BLaER1 (cell line): Measurements from ENCODE around the gene ARHGEF16.

Experiments
- H3K27ac ChIP-seq: shearing (Covaris generic); formaldehyde crosslinking; 2 replicates; pipeline ENCODE4 v1.8.1; 2022
- H3K27me3 ChIP-seq: shearing (Covaris generic); formaldehyde crosslinking; 2 replicates; pipeline ENCODE4 v1.8.1; 2022
- H3K36me3 ChIP-seq: shearing (Covaris generic); formaldehyde crosslinking; 2 replicates; pipeline ENCODE4 v1.8.1; 2022
- H3K4me1 ChIP-seq: shearing (Covaris generic); formaldehyde crosslinking; 2 replicates; pipeline ENCODE4 v1.8.1; 2022
- H3K4me2 ChIP-seq: shearing (Covaris generic); formaldehyde crosslinking; 2 replicates; pipeline ENCODE4 v1.8.1; 2022
- H3K4me3 ChIP-seq: shearing (Covaris generic); formaldehyde crosslinking; 2 replicates; pipeline ENCODE4 v1.8.1; 2022
- H3K9ac ChIP-seq: shearing (Covaris generic); formaldehyde crosslinking; 2 replicates; pipeline ENCODE4 v1.8.1; 2022
- H3K9me3 ChIP-seq: shearing (Covaris generic); formaldehyde crosslinking; 2 replicates; pipeline ENCODE4 v1.8.1; 2022
- H4K20me1 ChIP-seq: shearing (Covaris generic); formaldehyde crosslinking; 2 replicates; pipeline ENCODE4 v1.8.1; 2022
- Cebpa-rat ChIP-seq: shearing (Covaris generic); IDR thresholded peaks from 2 replicates; pipeline ENCODE4 v1.8.1; 2022

The ARHGEF16 gene

GRCh38 chr1:3504151-3504821, 49.8 kb downstream of the ARHGEF16 start:
- Histone ChIP-seq H3K4me2 (no peak overlapping the region), H3K27ac (no peak overlapping the region), H3K4me3 (no peak overlapping the region), H3K9me3 (no peaks in the 10 kb centered on the region), H3K9ac (no peak overlapping the region), H3K36me3 (peaks cover 47% of the 10 kb centered on the region), H4K20me1 (peaks cover 99% of the 10 kb centered on the region), H3K4me1 (peaks cover 39% of the 10 kb centered on the region), H3K27me3 (no peaks in the 10 kb centered on the region)
- TF ChIP-seq Cebpa-rat, result no peak

DNA sequence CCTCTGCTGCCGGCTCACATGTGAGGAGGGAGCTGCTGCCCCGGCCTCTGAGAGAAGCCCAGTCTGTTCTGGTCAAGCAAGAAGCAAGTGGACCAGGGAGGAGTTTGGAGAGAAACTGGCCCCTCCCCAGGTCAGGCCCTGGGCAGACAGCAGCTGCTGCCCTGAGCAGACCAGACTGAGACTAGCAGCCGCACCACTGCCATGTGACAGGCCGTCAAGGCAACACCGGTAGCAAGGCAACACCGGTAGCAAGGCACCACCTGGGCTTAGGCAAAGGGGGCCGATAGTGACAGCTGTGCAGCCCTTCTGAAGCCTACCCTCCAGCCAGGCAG, 50.3 kb downstream of the ARHGEF16 start:
- H3K9me3 ChIP-seq, result no peaks in the 10 kb centered on the region
- H3K27me3 ChIP-seq, result no peaks in the 10 kb centered on the region
- no peak for TF ChIP-seq Cebpa-rat
- H3K4me3 ChIP-seq, result no peak overlapping the region
- no peak overlapping the region for H3K4me2 ChIP-seq
- no peak overlapping the region for H3K9ac ChIP-seq
- H4K20me1 ChIP-seq, result peaks cover 97% of the 10 kb centered on the region
- no peak overlapping the region for H3K27ac ChIP-seq
- peaks cover 36% of the 10 kb centered on the region for H3K4me1 ChIP-seq
- H3K36me3 ChIP-seq, result peaks cover 44% of the 10 kb centered on the region

GRCh38 chr1:3505161-3505560, 50.7 kb downstream of the ARHGEF16 start:
- no peak for TF ChIP-seq Cebpa-rat
- Histone ChIP-seq H3K27me3 (no peaks in the 10 kb centered on the region), H3K36me3 (peaks cover 41% of the 10 kb centered on the region), H3K4me2 (no peak overlapping the region), H3K27ac (no peak overlapping the region), H3K4me3 (no peak overlapping the region), H3K9ac (no peak overlapping the region), H3K9me3 (no peaks in the 10 kb centered on the region), H4K20me1 (peaks cover 97% of the 10 kb centered on the region), H3K4me1 (peaks cover 36% of the 10 kb centered on the region)

DNA sequence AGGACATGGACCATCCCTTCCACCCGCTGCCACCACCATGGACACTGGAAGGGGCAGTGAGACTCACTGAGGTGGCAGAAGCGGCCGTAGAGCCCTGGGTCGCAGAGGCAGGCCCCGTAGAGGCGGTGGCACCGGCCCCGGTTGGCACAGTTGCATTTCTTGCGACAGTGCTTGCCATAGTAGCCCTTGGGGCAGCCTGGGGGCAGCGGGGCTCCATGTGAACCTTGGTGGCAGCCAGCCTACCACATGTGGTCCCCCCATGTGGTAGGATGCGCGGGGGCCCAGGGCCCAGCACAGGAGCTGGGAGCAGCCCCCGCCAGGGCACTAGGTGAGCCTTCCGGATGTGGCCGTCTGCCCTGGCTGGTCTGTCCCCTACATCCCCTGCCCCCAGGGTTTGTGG, 51.6 kb downstream of the ARHGEF16 start:
- H3K36me3 ChIP-seq, result peaks cover 35% of the 10 kb centered on the region; the same call in 1 of the 2 replicates
- H3K27ac ChIP-seq, result no peak overlapping the region
- no peak for TF ChIP-seq Cebpa-rat
- no peaks in the 10 kb centered on the region for H3K27me3 ChIP-seq
- no peaks in the 10 kb centered on the region for H3K9me3 ChIP-seq
- H3K4me3 ChIP-seq, result no peak overlapping the region
- H3K4me2 ChIP-seq, result no peak overlapping the region
- peaks cover 36% of the 10 kb centered on the region for H3K4me1 ChIP-seq
- no peak overlapping the region for H3K9ac ChIP-seq
- peaks cover 97% of the 10 kb centered on the region for H4K20me1 ChIP-seq

GRCh38 chr1:3506943-3507342, 52.5 kb downstream of the ARHGEF16 start:
- Histone ChIP-seq H3K27ac (no peak overlapping the region), H3K4me1 (peaks cover 36% of the 10 kb centered on the region), H3K9me3 (no peaks in the 10 kb centered on the region), H3K9ac (no peak overlapping the region), H3K27me3 (no peaks in the 10 kb centered on the region), H3K4me2 (no peak overlapping the region), H3K4me3 (no peak overlapping the region), H4K20me1 (peaks cover 97% of the 10 kb centered on the region), H3K36me3 (peaks cover 40% of the 10 kb centered on the region; the same call in 1 of the 2 replicates)
- TF ChIP-seq Cebpa-rat, result no peak

DNA sequence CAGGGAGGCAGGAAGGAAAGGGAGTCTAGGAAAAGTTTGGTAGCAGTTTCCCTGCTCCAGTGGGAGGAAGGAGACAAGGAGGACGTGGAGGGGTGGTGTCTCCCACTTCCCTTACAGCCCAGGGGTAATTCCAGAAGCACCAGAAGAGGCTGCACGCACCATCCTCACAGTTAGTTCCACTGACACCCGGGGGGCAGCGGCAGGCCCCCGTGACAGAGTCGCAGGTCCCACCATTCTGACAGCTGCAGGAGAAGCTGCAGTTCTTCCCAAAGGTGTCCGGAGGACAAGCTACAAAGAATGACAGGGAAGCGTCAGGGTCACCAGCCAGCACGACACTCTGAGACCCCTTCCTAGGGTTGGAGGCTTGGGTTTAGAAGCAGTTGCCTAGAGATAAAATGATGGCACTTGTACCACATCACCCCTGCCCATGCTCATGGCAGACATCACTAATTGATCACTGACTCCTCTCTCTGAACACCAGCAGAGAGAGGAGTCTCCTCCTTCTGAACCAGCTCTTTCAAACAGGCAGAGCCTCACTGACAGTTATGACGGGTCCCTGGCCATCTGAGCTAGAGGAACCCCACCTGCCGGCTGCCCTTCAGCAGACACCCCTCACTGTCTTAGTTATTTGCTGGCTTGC, 53.3 kb downstream of the ARHGEF16 start:
- H3K9me3 ChIP-seq, result no peaks in the 10 kb centered on the region
- no peaks in the 10 kb centered on the region for H3K27me3 ChIP-seq
- H3K4me2 ChIP-seq, result no peak overlapping the region
- no peak overlapping the region for H3K27ac ChIP-seq
- H3K4me1 ChIP-seq, result peaks cover 37% of the 10 kb centered on the region
- no peak overlapping the region for H3K9ac ChIP-seq
- H3K4me3 ChIP-seq, result no peak overlapping the region
- peaks cover 93% of the 10 kb centered on the region for H4K20me1 ChIP-seq
- peaks cover 47% of the 10 kb centered on the region for H3K36me3 ChIP-seq
- no peak for TF ChIP-seq Cebpa-rat

- H3K9me3 ChIP-seq, result no peaks in the 10 kb centered on the region
- peaks cover 51% of the 10 kb centered on the region for H3K36me3 ChIP-seq
- no peak overlapping the region for H3K9ac ChIP-seq
- no peak overlapping the region for H3K4me2 ChIP-seq
- H3K27me3 ChIP-seq, result no peaks in the 10 kb centered on the region
- peaks cover 83% of the 10 kb centered on the region for H4K20me1 ChIP-seq
- no peak overlapping the region for H3K27ac ChIP-seq
- H3K4me1 ChIP-seq, result peaks cover 43% of the 10 kb centered on the region
- H3K4me3 ChIP-seq, result no peak overlapping the region
- TF ChIP-seq Cebpa-rat, result no peak
Observed at GRCh38 chr1:3508757-3509415, 54.4 kb downstream of the ARHGEF16 start.

DNA sequence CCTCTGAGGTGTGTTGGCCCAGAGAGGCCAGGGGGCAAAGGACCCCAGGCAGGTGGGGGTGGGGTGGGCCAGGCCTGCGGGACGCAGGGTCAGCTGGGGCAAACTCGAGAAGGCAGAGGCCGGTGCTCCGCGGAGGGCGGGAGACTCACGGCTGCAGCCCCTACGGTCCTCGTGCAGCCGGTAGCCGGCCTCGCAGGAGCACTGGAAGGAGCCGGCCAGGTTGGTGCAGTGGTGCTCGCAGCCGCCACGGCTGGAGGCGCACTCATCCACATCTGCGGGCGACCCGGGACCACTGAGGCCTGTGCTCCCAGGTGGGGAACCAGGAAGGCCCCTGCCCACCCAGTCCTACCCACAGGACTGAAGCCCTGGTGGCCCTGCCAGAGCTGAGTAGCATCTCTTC, 55.3 kb downstream of the ARHGEF16 start:
- H3K27ac ChIP-seq, result no peak overlapping the region

DNA sequence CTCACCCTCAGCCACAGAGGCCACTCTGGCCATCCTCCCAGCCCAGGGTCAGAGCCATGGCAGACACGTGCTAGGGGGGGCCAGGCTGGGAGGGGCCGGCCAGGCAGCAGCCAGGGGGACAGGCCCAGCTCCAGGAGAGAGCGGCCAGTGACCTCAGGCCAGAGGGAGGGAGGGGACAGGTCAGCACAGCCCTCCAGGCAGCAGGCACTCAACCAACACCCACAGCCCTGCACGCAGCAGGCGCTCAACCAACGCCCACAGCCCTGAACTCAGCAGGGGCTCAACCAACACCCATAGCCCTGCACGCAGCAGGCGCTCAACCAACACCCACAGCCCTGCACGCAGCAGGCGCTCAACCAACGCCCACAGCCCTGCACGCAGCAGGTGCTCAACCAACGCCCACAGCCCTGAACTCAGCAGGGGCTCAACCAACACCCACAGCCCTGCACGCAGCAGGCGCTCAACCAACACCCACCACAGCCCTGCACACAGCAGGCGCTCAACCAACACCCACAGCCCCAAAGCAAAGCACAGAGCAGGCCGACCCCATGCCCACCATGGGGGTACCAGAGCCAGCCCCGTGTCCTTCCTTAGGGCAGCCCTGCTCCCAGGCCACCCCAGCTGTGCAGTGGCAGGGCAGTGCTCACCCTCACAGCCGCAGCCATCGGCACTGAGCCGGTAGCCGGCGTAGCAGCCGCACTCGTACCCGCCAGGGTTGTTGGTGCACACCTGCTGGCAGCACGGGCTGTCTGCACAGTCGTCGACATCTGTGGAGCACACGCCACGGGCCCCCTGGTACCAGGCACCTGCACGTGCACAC, 55.9 kb downstream of the ARHGEF16 start:
- no peak overlapping the region for H3K4me3 ChIP-seq
- H3K36me3 ChIP-seq, result peaks cover 44% of the 10 kb centered on the region
- peak overlapping the region; percentile 41 for H3K4me2 ChIP-seq
- no peak overlapping the region for H3K9ac ChIP-seq
- no peak for TF ChIP-seq Cebpa-rat
- peaks cover 57% of the 10 kb centered on the region for H3K4me1 ChIP-seq
- H3K27me3 ChIP-seq, result no peaks in the 10 kb centered on the region
- no peak overlapping the region for H3K27ac ChIP-seq
- H3K9me3 ChIP-seq, result no peaks in the 10 kb centered on the region
- peaks cover 80% of the 10 kb centered on the region for H4K20me1 ChIP-seq

More for the DNA sequence above, 55.3 kb downstream of the ARHGEF16 start:
- H3K4me1 ChIP-seq, result peaks cover 51% of the 10 kb centered on the region
- H3K9me3 ChIP-seq, result no peaks in the 10 kb centered on the region
- H4K20me1 ChIP-seq, result peaks cover 80% of the 10 kb centered on the region
- no peaks in the 10 kb centered on the region for H3K27me3 ChIP-seq
- no peak overlapping the region for H3K4me3 ChIP-seq
- H3K36me3 ChIP-seq, result peaks cover 44% of the 10 kb centered on the region
- no peak overlapping the region for H3K9ac ChIP-seq
- TF ChIP-seq Cebpa-rat, result no peak
- H3K4me2 ChIP-seq, result 0 out of 2 replicates have a peak overlapping the region, but pooled peaks have one; percentile 41
